ENCODE data around the gene HECW1.
A peak's percentile ranks its signal among the peaks of the same experiment; 100 is the strongest.
"Not testable (repeated sequence)": the region's sequence is repeated elsewhere in the genome, so short reads cannot be mapped to it uniquely, and the experiment has no call there.

The HECW1 gene

DNA sequence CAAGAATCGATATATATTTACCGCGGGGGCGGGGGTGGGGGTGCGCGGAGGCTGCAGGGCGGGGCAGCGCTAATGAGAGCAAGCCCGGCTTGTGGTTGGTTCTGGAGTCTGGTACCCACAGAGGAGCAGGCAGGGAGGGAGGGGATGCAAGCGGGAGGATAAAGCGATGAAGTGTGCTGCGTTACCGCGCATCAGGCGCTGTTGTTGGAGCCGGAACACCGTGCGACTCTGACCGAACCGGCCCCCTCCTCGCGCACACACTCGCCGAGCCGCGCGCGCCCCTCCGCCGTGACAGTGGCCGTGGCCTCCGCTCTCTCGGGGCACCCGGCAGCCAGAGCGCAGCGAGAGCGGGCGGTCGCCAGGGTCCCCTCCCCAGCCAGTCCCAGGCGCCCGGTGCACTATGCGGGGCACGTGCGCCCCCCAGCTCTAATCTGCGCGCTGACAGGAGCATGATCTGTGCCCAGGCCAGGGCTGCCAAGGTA lies at the start of gene HECW1:
TSS of gene HECW1 (plus strand) at position 189 of the 482 bp plus-strand sequence. CDS start 131,259 bp downstream, outside the sequence.
- peak in 37 of 56 donors; percentile 8 to 77 (median 49) for DNase-seq

DNA sequence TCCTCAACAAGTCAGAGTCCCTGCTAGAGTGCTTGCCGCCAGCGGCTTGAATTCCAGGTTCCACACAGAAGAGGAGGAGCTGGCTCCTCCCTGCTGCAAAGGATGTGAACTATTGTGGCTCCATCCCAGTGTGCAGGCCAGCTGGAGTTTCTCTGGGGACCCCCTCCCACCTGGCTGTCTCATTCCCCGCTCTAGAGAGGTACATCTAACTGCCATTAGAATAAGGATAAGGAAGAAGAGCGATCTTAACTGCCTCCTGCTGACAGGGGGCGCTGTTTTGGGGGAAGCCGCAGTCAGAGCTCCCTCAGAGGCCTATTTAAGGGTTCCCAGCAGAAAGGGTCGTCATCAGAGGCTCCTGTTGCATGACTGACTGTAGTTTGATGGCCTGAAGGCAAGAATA lies 40.8 kb upstream of the HECW1 start:
- no peak for DNase-seq

GRCh38 chr7:43072530-43072929 lies 39.9 kb upstream of the HECW1 start:
- DNase-seq: no peak

DNA sequence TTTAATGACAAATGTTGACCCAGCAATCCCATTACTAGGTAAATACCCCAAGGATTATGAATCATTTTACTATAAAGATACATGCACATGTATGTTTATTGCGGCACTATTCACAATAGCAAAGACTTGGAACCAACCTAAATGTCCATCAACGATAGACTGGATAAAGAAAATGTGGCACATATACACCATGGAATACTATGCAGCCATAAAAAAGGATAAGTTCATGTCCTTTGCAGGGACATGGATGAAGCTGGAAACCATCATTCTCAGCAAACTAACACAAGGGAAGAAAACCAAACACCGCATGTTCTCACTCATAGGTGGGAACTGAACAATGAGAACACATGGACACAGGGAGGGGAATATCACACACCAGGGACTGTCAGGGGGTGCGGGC lies 38.6 kb upstream of the HECW1 start:
- not testable (repeated sequence) for DNase-seq

- no peak for DNase-seq
These were observed 36.2 kb upstream of the HECW1 start for GRCh38 chr7:43076189-43076605.

GRCh38 chr7:43076606-43077005 lies 35.8 kb upstream of the HECW1 start:
- DNase-seq: no peak

DNA sequence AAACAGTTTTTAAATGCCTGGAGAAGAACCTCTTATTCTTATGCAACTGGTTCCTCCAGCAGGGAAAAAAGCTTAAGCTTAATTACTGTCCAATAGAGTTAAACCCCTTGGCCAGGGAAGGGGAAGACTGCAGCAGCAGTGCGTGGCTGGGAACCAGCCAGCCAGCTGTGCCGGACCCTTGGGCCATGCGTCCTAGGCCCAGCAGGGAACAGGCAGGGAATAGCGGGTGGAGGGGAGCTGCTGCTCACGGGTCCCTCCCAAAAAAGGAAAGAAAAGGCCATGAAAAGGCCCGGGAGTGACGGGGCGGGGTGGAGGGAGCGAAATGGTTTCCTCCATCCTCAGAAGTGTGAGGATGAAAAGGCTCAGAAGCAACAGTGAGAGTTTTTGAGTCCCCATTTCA lies 35.2 kb upstream of the HECW1 start:
- DNase-seq: no peak

DNA sequence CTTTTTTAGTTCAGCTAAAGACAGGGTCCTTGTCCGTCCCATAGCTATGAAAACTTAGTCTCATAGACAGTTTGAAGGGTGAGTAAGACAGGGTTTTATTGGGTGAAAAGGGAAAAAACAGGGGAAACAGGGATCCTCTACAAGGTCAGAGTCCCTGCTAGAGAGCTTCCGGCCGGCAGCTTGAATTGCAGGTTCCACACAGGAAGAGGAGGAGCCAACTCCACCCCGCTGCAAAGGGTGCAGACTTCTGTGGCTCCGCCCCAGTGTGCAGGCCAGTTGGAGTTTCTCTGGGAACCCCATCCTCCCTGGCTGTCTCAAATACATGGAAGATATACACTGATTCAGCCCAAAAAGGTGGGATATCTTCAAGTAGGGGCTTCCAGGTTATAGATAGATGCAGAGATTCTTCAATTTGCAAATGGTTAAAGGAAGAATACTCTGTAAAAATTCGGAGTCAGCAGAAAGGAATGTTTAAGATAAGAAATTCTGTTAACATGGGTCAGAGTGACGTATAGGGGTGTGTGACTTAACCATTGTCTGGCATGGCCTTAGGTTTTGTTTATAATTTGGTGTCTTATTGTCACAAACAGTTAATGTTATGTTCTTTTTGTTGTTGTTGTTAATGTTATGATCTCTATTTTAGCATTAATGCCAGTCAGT lies 34.6 kb upstream of the HECW1 start:
- DNase-seq: no peak

- DNase-seq: no peak
These were observed 33.7 kb upstream of the HECW1 start for GRCh38 chr7:43078794-43079193.

DNA sequence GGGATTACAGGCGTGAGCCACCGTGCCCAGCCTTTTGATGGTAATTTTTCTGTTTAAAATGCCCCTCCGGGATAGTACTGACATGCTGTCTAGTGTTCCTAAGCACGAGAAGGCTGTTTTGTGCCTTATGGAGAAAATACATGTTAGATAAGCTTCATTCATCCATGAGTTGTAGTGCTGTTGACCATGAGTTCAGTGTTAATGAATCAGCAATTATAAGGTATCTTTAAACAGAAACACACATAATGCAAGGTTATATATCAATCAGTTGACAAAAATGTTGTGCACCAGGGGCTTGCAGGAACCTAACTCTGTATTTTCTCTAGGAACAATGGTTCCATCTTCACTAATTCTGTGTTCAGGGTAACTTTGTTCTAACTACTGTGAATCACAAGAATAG lies 30.8 kb upstream of the HECW1 start:
- no peak for DNase-seq

DNA sequence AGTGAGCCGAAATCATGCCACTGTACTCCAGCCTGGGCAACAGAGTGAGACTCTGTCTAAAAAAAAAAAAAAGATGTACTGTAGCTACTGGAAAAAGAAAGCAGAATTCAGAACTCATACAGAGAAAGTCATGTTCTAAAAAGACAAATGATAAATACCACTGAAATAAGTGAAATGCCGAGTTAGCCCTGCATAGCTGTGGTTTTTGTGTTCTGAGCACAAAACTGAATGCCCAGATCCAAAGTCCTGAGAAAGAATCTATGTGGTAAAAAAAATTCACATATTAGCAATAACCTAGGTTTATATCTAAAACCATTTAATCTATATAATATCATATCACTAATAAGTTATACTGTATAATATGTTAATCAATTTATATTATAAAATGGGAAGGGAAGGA lies 29.3 kb upstream of the HECW1 start:
- DNase-seq: no peak

- DNase-seq: no peak
These were observed 27.4 kb upstream of the HECW1 start for GRCh38 chr7:43085017-43085416.

DNA sequence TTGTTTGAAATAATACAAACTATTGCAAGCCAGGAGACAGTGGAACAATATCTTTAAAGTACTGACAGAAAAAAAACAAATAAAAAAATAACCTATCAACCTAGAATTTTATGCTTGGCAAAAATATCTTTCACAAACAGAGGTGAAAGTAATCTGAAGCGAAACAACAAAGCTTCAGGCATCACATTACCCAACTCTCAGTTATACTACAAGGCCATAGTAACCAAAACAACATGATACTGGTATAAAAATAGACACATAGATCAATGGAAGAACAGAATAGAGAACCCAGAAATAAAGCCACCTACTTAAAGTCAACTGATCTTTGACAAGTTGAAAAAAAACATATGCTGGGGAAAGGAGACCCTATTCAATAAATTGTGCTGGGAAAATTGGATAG lies 26.5 kb upstream of the HECW1 start:
- no peak for DNase-seq

DNA sequence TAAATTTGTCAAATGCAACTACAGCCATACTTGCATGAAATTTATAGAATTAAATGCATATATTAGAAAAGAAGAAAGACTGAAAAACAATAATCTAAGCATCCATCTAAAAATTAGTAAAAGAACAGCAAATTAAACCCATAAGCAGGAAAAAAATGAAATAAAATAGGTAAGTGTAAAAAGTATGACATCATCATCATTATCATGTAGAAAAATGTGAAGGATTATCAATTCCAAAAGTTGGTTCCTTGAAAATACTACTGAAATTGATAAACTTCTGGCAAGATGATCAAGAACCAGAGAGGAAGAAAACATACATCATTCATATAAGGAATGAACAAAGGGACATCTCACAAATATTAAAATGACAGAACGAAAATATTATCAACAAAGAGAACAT lies 19.6 kb upstream of the HECW1 start:
- DNase-seq: no peak

DNA sequence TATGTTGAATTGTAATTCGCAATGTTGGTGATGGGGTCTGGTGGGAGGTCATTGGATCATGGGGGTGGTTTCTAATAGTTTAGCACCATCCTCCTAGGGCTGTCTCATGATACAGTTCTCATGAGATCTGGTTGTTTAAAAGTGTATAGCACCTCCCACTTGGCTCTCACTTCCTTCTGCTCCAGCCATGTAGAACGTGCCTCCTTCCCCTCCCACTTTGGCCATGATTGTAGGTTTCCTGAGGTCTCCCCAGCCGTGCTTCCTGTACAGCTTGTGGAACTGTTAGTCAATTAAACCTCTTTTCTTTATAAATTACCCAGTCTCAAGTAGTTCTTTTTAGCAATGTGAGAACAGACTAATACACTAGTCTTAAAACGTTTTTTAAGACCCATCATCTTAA lies 15.6 kb upstream of the HECW1 start:
- no peak for DNase-seq

DNA sequence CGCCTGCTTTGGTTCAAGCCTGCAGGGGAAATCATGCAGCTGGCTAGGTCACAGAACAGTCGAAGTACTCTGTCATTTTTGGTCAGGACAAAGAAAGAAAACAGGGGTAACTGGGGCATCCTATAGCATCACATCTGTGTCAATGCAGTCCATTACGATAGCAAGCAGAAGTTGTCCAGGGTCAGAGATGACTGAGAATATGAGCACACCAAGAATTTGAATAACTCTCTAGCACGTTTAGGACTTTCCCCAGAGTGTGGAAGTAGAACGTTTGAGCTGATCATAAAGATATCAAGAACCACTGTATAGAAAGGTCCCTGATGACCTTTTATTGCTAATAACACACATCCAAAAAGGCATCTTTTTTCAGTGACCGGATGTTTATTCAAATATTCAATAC lies 12.7 kb upstream of the HECW1 start:
- DNase-seq: no peak

- no peak for DNase-seq
These were observed 7.5 kb upstream of the HECW1 start for GRCh38 chr7:43104874-43105520.

- peak in 1 of 56 donors; percentile 33 for DNase-seq
These were observed 6.8 kb upstream of the HECW1 start for GRCh38 chr7:43105521-43106120.

- DNase-seq: peak in 42 of 56 donors; percentile 1 to 77 (median 28)
These were observed 4.0 kb upstream of the HECW1 start for GRCh38 chr7:43108255-43109011.

DNA sequence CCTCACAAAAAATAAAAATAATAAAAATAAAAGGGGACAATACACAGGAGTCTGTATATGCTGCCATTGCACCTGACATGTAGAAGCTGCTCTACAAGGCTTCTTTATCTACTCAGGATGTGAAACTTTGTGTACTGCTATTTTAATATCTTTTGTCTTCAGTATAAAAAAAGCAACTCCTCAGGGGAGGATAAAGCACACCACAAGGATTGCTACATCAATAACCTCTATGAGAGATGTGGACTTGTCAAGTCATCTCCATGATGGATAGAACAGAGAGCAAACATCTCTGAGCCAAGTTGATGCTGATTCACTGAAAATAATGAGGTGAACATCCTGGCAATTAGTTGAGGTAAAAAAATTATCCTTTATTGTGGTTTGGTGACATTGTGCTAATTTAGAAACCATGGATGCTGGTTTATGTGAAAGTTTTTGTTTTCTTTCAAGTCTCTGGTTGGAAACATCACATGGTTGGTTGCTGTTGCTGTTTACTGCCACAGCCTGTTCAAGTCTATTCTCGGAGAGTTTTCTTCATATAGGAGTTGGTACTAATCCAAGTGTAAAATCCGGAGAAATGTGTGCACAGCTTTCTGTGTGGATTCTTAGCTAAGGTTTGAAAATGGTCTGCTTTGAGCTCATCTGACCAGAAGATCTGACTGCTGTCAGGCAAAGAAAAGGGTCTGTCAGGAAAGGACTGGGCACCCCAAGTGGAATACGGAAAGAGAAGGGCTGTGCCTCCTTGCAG lies 1.5 kb upstream of the HECW1 start:
- DNase-seq: no peak

Data from nucleus accumbens (tissue), 56 donors.